ENCODE results near the gene TMEM52. TPM values are rescaled to one million over a fixed set of nuclear protein-coding genes. Genes with fewer than 3 reads are reported as not detected.
A peak's percentile ranks its signal among the peaks of the same experiment; 100 is the strongest.

Gene TMEM52
- total RNA-seq, result 0.37 TPM in 1 of 2 replicates, not detected in the other
- not detected for polyA plus RNA-seq (2012)

- no peak for DNase-seq (ENCODE audit: low read depth)
Observed at GRCh38 chr1:1918901-1919303, at the start of gene TMEM52. TSS of gene TMEM52 (minus strand) at chr1:1919279. CDS start at chr1:1919265, 14 bp downstream.

- DNase-seq (ENCODE audit: low read depth), result no peak
Observed at GRCh38 chr1:1967879-1968278, 48.8 kb upstream of the TMEM52 start.

GRCh38 chr1:1967151-1967550 lies 48.1 kb upstream of the TMEM52 start:
- no peak for DNase-seq (ENCODE audit: low read depth)

GRCh38 chr1:1966071-1966740 lies 47.1 kb upstream of the TMEM52 start:
- DNase-seq (ENCODE audit: low read depth), result no peak

- no peak for DNase-seq (ENCODE audit: low read depth)
Observed at GRCh38 chr1:1965546-1965945, 46.5 kb upstream of the TMEM52 start.

- DNase-seq (ENCODE audit: low read depth), result no peak
Observed at GRCh38 chr1:1964811-1965210, 45.7 kb upstream of the TMEM52 start.

GRCh38 chr1:1963570-1963969 lies 44.5 kb upstream of the TMEM52 start:
- no peak for DNase-seq (ENCODE audit: low read depth)

GRCh38 chr1:1962752-1963151 lies 43.7 kb upstream of the TMEM52 start:
- DNase-seq (ENCODE audit: low read depth), result no peak

- DNase-seq (ENCODE audit: low read depth), result no peak
Observed at GRCh38 chr1:1960480-1961196, 41.6 kb upstream of the TMEM52 start.

GRCh38 chr1:1959840-1960479 lies 40.9 kb upstream of the TMEM52 start:
- DNase-seq (ENCODE audit: low read depth), result peak; percentile 66

GRCh38 chr1:1959459-1959839 lies 40.4 kb upstream of the TMEM52 start:
- DNase-seq (ENCODE audit: low read depth), result no peak

GRCh38 chr1:1958071-1958541 lies 39.0 kb upstream of the TMEM52 start:
- DNase-seq (ENCODE audit: low read depth), result no peak

GRCh38 chr1:1957533-1957961 lies 38.5 kb upstream of the TMEM52 start:
- no peak for DNase-seq (ENCODE audit: low read depth)

- DNase-seq (ENCODE audit: low read depth), result no peak
Observed at GRCh38 chr1:1956586-1957532, 37.8 kb upstream of the TMEM52 start.

GRCh38 chr1:1956101-1956500 lies 37.0 kb upstream of the TMEM52 start:
- no peak for DNase-seq (ENCODE audit: low read depth)

GRCh38 chr1:1955621-1956094 lies 36.6 kb upstream of the TMEM52 start:
- no peak for DNase-seq (ENCODE audit: low read depth)

- no peak for DNase-seq (ENCODE audit: low read depth)
Observed at GRCh38 chr1:1954831-1955441, 35.9 kb upstream of the TMEM52 start.

GRCh38 chr1:1954015-1954414 lies 34.9 kb upstream of the TMEM52 start:
- DNase-seq (ENCODE audit: low read depth), result no peak

- no peak for DNase-seq (ENCODE audit: low read depth)
Observed at GRCh38 chr1:1950940-1951339, 31.9 kb upstream of the TMEM52 start.

- no peak for DNase-seq (ENCODE audit: low read depth)
Observed at GRCh38 chr1:1948783-1949182, 29.7 kb upstream of the TMEM52 start.

Measured in myocyte (in vitro differentiated cells).